ENCODE measurements around the gene RHBDL1.

RHBDL1 gene

GRCh38 chr16:721765-722540 lies 46.5 kb downstream of the RHBDL1 start:
- DNase-seq = no peak

- DNase-seq = no peak
These were observed 47.6 kb downstream of the RHBDL1 start for GRCh38 chr16:722835-723633.

GRCh38 chr16:723695-724094 lies 48.2 kb downstream of the RHBDL1 start:
- DNase-seq = no peak

- DNase-seq = no peak
These were observed 48.9 kb downstream of the RHBDL1 start for GRCh38 chr16:724188-725040.

GRCh38 chr16:725041-725376 lies 49.5 kb downstream of the RHBDL1 start:
- no peak for DNase-seq

- no peak for DNase-seq
These were observed 50.2 kb downstream of the RHBDL1 start for GRCh38 chr16:725463-726187.

GRCh38 chr16:726188-726437 lies 50.6 kb downstream of the RHBDL1 start:
- no peak for DNase-seq

GRCh38 chr16:726438-727290 lies 51.2 kb downstream of the RHBDL1 start, which contains the start of the genes CCDC78 and HAGHL:
CCDC78 (minus strand) TSS chr16:726443; CDS start chr16:726367, 76 bp downstream.
HAGHL (plus strand) TSS chr16:727106; CDS start chr16:727510, 404 bp downstream.
- no peak for DNase-seq

- no peak for DNase-seq
These were observed 52.0 kb downstream of the RHBDL1 start for GRCh38 chr16:727291-727977.
